Measurements from ENCODE around the gene CTNND2. TPM values are rescaled to one million over a fixed set of nuclear protein-coding genes. Genes with fewer than 3 reads are reported as not detected.

The CTNND2 gene
- total and polyA plus RNA-seq, 9 of the 15 experiments (the other 6 are each of a cell fraction or from before 2014, with no cell fraction given) = 0.03 to 0.35 TPM; not detected in 7

DNA sequence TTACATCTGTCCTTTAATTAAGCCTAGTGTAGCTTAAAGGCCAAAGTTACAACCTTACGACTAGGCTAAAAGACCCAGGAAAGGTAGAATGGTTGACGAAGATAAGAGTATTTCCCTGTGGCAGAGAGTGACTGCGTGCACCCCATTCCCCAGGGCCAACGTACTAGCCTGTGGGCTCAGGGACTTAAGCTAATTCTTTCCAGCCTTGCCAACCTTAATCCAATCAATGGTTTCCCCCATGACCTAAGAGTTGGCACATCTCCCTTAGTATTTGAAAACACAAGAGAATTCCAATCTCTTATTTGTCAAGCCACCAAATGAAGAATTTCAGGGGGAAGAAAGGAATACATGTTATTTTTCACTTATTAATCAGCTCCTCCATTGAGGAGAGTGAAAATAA, 16.0 kb downstream of the CTNND2 start (continued):
- TF ChIP-seq, protein P1, sequence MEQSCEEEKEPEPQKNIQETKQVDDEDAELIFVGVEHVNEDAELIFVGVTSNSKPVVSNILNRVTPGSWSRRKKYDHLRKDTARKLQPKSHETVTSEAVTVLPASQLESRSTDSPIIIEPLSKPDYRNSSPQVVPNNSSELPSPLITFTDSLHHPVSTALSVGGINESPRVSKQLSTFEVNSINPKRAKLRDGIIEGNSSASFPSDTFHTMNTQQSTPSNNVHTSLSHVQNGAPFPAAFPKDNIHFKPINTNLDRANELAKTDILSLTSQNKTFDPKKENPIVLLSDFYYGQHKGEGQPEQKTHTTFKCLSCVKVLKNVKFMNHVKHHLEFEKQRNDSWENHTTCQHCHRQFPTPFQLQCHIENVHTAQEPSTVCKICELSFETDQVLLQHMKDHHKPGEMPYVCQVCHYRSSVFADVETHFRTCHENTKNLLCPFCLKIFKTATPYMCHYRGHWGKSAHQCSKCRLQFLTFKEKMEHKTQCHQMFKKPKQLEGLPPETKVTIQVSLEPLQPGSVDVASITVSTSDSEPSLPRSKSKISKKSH (CRISPR knock-in tag; IDR thresholded peaks at IDR 0.05) = no peak
- TF ChIP-seq TAF9B (IDR thresholded peaks at IDR 0.05; ENCODE audit: partially characterized antibody) (no peak), SRF (CRISPR knock-in tag; IDR thresholded peaks at IDR 0.05) (no peak), PHF21A (IDR thresholded peaks at IDR 0.05; ENCODE audit: borderline replicate concordance, low read depth) (no peak), DACH1 (IDR thresholded peaks at IDR 0.05; ENCODE audit: partially characterized antibody) (no peak)

DNA sequence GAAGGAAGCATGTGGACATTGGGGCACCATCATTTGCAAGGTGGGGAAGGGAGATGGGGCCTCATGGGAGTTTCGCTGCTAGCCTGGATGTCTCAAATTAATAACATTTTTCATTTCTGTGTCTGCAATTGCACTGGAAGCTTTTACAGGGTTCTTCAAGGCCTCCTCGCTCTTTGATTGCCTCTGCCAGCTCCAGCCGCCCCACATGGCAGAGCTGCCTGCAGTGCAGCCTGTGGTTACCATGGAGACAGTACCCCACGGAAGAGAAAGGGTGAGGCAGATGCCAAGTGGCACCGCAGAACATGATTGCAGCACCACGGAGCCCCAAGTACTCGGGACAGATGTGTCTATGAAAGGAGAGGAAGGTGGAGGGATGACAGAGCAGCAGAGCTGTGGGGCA, 25.4 kb downstream of the CTNND2 start:
- Histone ChIP-seq H3K36me3 (ENCODE audit: control insufficient read depth, insufficient read depth, low read length) (no peaks in the 10 kb centered on the region), H2AFZ (ENCODE audit: low read depth, low read length) (no peak overlapping the region), H4K20me1 (replicated peaks; ENCODE audit: control insufficient read depth, insufficient read depth, low read length) (no peaks in the 10 kb centered on the region), H3K27ac (ENCODE audit: extremely low read depth, low read depth, low read length) (no peak overlapping the region), H3K4me1 (replicated peaks in 1 of 2; ENCODE audit: control insufficient read depth in 2 of 2, insufficient read depth in 2 of 2, low read length in 2 of 2) (no peaks in the 10 kb centered on the region), H3K4me3 (no peak overlapping the region), H3K9me1 (ENCODE audit: control insufficient read depth, insufficient read depth, low read length) (no peaks in the 10 kb centered on the region), H3K27me3 (ENCODE audit: control insufficient read depth in 2 of 2, insufficient read depth in 2 of 2, low read length in 2 of 2) (no peaks in the 10 kb centered on the region), H3K79me2 (ENCODE audit: control insufficient read depth, insufficient read depth, low read length) (no peaks in the 10 kb centered on the region), H3K4me2 (ENCODE audit: insufficient read depth, low read length) (no peak overlapping the region), H3K9me3 (replicated peaks; ENCODE audit: control insufficient read depth, insufficient read depth, low read depth, low read length) (no peaks in the 10 kb centered on the region), H3K9ac (ENCODE audit: insufficient read depth in 1 of 2, low read depth in 2 of 2, low read length in 2 of 2) (no peak overlapping the region)
- no TSS peak for BruUV-seq (replicated peaks)
- FAIRE-seq (no peak), DNase-seq (ENCODE audit: extremely low read depth in 1 of 4, low spot score in 3 of 4) (no peak), ATAC-seq (no peak)
- in situ Hi-C loops (cut with MboI) = no loop called here
- 3% methylated on average over 7 of the region's 7 CpGs for WGBS (ENCODE audit: insufficient coverage, low coverage, missing lambda C conversion rate)
- intact Hi-C loops (cut with micrococcal nuclease) = no loop called here
- ChIA-PET CTCF (ENCODE audit: low intra/inter-chr PET ratio) (no interaction called here), POLR2A (no interaction called here)
- no peak for TF ChIP-seq FOXP1 (CRISPR knock-in tag; IDR thresholded peaks at IDR 0.05)
- TF ChIP-seq, protein P2, sequence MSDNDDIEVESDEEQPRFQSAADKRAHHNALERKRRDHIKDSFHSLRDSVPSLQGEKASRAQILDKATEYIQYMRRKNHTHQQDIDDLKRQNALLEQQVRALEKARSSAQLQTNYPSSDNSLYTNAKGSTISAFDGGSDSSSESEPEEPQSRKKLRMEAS (CRISPR knock-in tag; IDR thresholded peaks at IDR 0.05) = no peak
- TF ChIP-seq ARHGAP35 (IDR thresholded peaks at IDR 0.05; ENCODE audit: partially characterized antibody) = no peak
- no peak for TF ChIP-seq LCOR (CRISPR knock-in tag; IDR thresholded peaks at IDR 0.05)
- TF ChIP-seq ELF1 (tag; IDR thresholded peaks at IDR 0.05) = no peak
- TF ChIP-seq GTF2F1 (IDR thresholded peaks at IDR 0.05; ENCODE audit: low read depth, low read length) = no peak
- no peak for TF ChIP-seq JUND (IDR thresholded peaks at IDR 0.05; ENCODE audit: borderline replicate concordance, low read depth, low read length)
- no peak for TF ChIP-seq JUND (tag; IDR thresholded peaks at IDR 0.05; ENCODE audit: borderline replicate concordance, low read depth, low read length)
- TF ChIP-seq FOXA3 (CRISPR knock-in tag; conservative IDR thresholded peaks at IDR 0.05 in 1 of 2, IDR thresholded peaks at IDR 0.05 in 1 of 2) = no peak
- TF ChIP-seq ZNF217 (CRISPR knock-in tag; IDR thresholded peaks at IDR 0.05) = no peak

Measured in K562 (cell line).